K562 (cell line): ENCODE measurements around the gene TMC8. TPM values are rescaled to one million over a fixed set of nuclear protein-coding genes. Genes with fewer than 3 reads are reported as not detected.

Source experiments
- ATF1 ChIP-seq, 2 experiments: fragments of 450-650 bp in 1 of 2; IDR thresholded peaks; 2 replicates each; pipeline ENCODE4 v1.6.1; 2016; ENCODE audit warnings: missing compliant biosample characterization in 1 of 2, missing genetic modification characterization in 1 of 2
- E2F4 ChIP-seq: sonication (generic); formaldehyde crosslinking; IDR thresholded peaks from 2 replicates; pipeline ENCODE4 v1.8.0; 2022; ENCODE audit warnings: mild to moderate bottlenecking, low read depth, missing genetic modification reagents
- HNRNPL ChIP-seq: fragments of 200-400 bp; formaldehyde crosslinking; IDR thresholded peaks from 2 replicates; pipeline ENCODE4 v1.6.1; 2017; ENCODE audit warnings: low read depth, mild to moderate bottlenecking, low read length
- JUN ChIP-seq, 2 experiments: sonication (generic) in 1 of 2; formaldehyde crosslinking in 1 of 2; IDR thresholded peaks; 2 replicates each; pipeline versions ENCODE4 v1.6.1 to v1.8.0; 2012 to 2022; ENCODE audit warnings: borderline replicate concordance in 2 of 2, mild to moderate bottlenecking in 2 of 2, improper control_type of control experiment in 1 of 2, low read depth in 1 of 2, low read length in 1 of 2, missing genetic modification reagents in 1 of 2
- KDM5B ChIP-seq: fragments of 200-600 bp; sonication (generic); IDR thresholded peaks from 2 replicates; pipeline ENCODE4 v1.6.1; 2012; ENCODE audit warnings: low read depth, mild to moderate bottlenecking, moderate library complexity, low read length, control low read depth, inconsistent platforms; ENCODE audit not compliant: insufficient replicate concordance
- MAX ChIP-seq: sonication (generic); formaldehyde crosslinking; IDR thresholded peaks from 2 replicates; pipeline ENCODE4 v1.9.0; 2022; ENCODE audit warnings: mild to moderate bottlenecking, missing genetic modification reagents
- MCM2 ChIP-seq: fragments of 450-650 bp; IDR thresholded peaks from 2 replicates; pipeline ENCODE4 v1.6.1; 2017; ENCODE audit warnings: low read depth, mild to moderate bottlenecking
- MECOM ChIP-seq: fragments of 250-450 bp; sonication (Bioruptor Pico); IDR thresholded peaks from 2 replicates; pipeline ENCODE4 v1.8.0; 2022; ENCODE audit warnings: inconsistent platforms
- PHF20 ChIP-seq: fragments of 450-650 bp; IDR thresholded peaks from 2 replicates; pipeline ENCODE4 v1.6.1; 2018; ENCODE audit not compliant: partially characterized antibody
- SMAD4 ChIP-seq: fragments of 250-450 bp; sonication (Bioruptor Pico); conservative IDR thresholded peaks from 2 replicates; pipeline ENCODE4 v1.8.0; 2021; ENCODE audit warnings: inconsistent platforms, mild to moderate bottlenecking, moderate library complexity
- U2AF2 ChIP-seq: fragments of 200-400 bp; formaldehyde crosslinking; optimal IDR thresholded peaks from 2 replicates; pipeline ENCODE3; 2017; ENCODE audit warnings: low read depth, mild to moderate bottlenecking, low read length
- ZBTB26 ChIP-seq: fragments of 450-650 bp; formaldehyde crosslinking; IDR thresholded peaks from 2 replicates; pipeline ENCODE4 v1.4.0; 2022; ENCODE audit warnings: missing genetic modification characterization
- ZNF318 ChIP-seq, 2 experiments: fragments of 450-650 bp; IDR thresholded peaks; 2 replicates each; pipeline ENCODE4 v1.6.1; 2016; ENCODE audit warnings: mild to moderate bottlenecking in 2 of 2, borderline replicate concordance in 1 of 2, low read depth in 1 of 2, moderate library complexity in 1 of 2
- polyA plus RNA-seq, 8 experiments: library from polyadenylated mRNA; depleted of rRNA in 4 of 8; stranded (reverse) in 5 of 8; unstranded in 3 of 8; fragments of >200 nt; fragmentation: Nextera tagmentation in 2 of 8; fragmentation: Illumina TruSeq in 1 of 8; extraction: Ambion mirVana in 2 of 8; extraction: Trizol in 1 of 8; gene quantifications; 2 replicates each; pipeline versions ENCODE4 v1.2.1 to v1.2.3, GENCODE V29; 2011 to 2014; ENCODE audit warnings: inconsistent platforms in 1 of 8, missing spikeins in 1 of 8
- total RNA-seq, 7 experiments: library from RNA; depleted of rRNA in 6 of 7; stranded (reverse); fragments of >200 nt in 6 of 7; fragmentation: Illumina TruSeq in 2 of 7; extraction: Trizol in 2 of 7; gene quantifications; 2 replicates each; pipeline versions ENCODE4 v1.2.1 to v1.2.3, GENCODE V29; 2011 to 2021; ENCODE audit warnings: low replicate concordance in 1 of 7

The TMC8 gene
- total and polyA plus RNA-seq, 9 of the 15 experiments (the other 6 are each of a cell fraction or from before 2014, with no cell fraction given), result 0.13 to 10.9 (median 2.8) TPM

GRCh38 chr17:78128551-78129350, 1.8 kb upstream of the TMC8 start, which contains the start of gene TMC6 (continued):
- TF ChIP-seq ZNF318 (IDR thresholded peaks at IDR 0.05; ENCODE audit: borderline replicate concordance in 1 of 2, low read depth in 1 of 2), result 0 out of 4 replicates have a peak, but pooled peaks of 1 of the 2 experiments have one; percentile 55
- peak; percentile 50 for TF ChIP-seq KDM5B
- TF ChIP-seq ATF1 (CRISPR knock-in tag; IDR thresholded peaks at IDR 0.05), result no peak
- TF ChIP-seq ATF1 (tag; IDR thresholded peaks at IDR 0.05), result peak; percentile 60
- TF ChIP-seq PHF20, result no peak
- TF ChIP-seq MAX (CRISPR knock-in tag), result 0 out of 2 replicates have a peak, but pooled peaks have one; percentile 9
- TF ChIP-seq HNRNPL, result peak; percentile 95
- TF ChIP-seq E2F4 (CRISPR knock-in tag), result no peak
- peak; percentile 68; the same call in 1 of the 2 replicates for TF ChIP-seq MECOM (CRISPR knock-in tag)
- no peak for TF ChIP-seq U2AF2
- TF ChIP-seq ZBTB26, result no peak
- TF ChIP-seq MCM2, result no peak
- no peak for TF ChIP-seq JUN (IDR thresholded peaks at IDR 0.05; ENCODE audit: borderline replicate concordance, low read depth, low read length)
- no peak for TF ChIP-seq JUN (CRISPR knock-in tag; IDR thresholded peaks at IDR 0.05; ENCODE audit: borderline replicate concordance)
- peak; percentile 79; the same call in 1 of the 2 replicates for TF ChIP-seq SMAD4 (CRISPR knock-in tag)
